DOHH2 (cell line): ENCODE measurements around the gene FCRL4.

Experiments used
- CTCF ChIP-seq: fragments of 200-600 bp; sonication (generic); IDR thresholded peaks from one replicate; pipeline ENCODE4 v1.5.1; 2014; ENCODE audit warnings: antibody characterized with exemption, mild to moderate bottlenecking, low read depth, low read length; ENCODE audit not compliant: poor library complexity, severe bottlenecking
- EZH2phosphoT487 ChIP-seq: fragments of 200-600 bp; sonication (generic); IDR thresholded peaks from 2 replicates; pipeline ENCODE4 v1.6.1; 2017; ENCODE audit warnings: borderline replicate concordance, mild to moderate bottlenecking, antibody characterized with exemption, low read length, moderate library complexity, mixed read lengths

DNA sequence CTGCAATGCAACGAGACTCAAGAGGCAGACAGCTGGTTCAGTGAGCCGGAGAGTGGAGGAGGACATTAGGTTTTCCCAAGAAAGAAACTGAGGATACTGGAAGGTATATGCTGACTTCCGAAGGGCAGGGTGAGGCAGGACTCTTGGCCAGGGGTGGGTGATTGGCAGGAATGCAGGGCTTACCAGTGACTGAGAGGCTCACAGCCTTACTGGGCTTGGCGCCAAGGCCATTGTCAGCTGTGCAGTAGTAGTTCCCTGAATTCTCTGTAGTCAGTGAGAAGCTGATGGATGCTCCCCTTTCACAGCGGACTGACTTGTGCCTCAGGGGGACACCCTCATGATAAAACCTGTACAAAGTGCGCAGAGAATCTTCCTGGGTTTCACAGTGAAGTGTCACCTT is 55.2 kb downstream of the FCRL4 start:
- TF ChIP-seq CTCF (no peak), EZH2phosphoT487 (no peak)
